Nasal cavity respiratory epithelium epithelial cell of viscerocranial mucosa (primary cell): ENCODE data around the gene PIK3C2G. TPM values are rescaled to one million over a fixed set of nuclear protein-coding genes. Genes with fewer than 3 reads are reported as not detected.

Experiments used
- total RNA-seq: library from RNA; depleted of rRNA; stranded (reverse); fragments of >200 nt; gene quantifications from 2 replicates; pipeline ENCODE4 v1.2.3, GENCODE V29; 2014

The PIK3C2G gene
- total RNA-seq = 0.28 and 1.7 TPM in 2 replicates

GRCh38 chr12:18261273-18261672 is at the start of gene PIK3C2G:
Gene PIK3C2G (plus strand): TSS chr12:18261518. CDS start chr12:18282082, 20,564 bp downstream.

Other genes starting within 250 kb of the PIK3C2G start
- not detected in 2 replicates for gene RERGL, start 171.3 kb upstream of the PIK3C2G start, total RNA-seq